Keratinocyte (primary cell): ENCODE measurements around the gene SLC6A9.

Experiments used
- EZH2 ChIP-seq: IDR thresholded peaks from one replicate; pipeline ENCODE4 v1.6.1; 2012; ENCODE audit warnings: inconsistent platforms, mild to moderate bottlenecking, low read length, moderate library complexity
- TF ChIP-seq, protein P1 (sequence below), 3 experiments: IDR thresholded peaks in 1 of 3; conservative IDR thresholded peaks in 1 of 3; optimal IDR thresholded peaks in 1 of 3; 2 replicates in 2 of 3; 3 replicates in 1 of 3; pipeline versions ENCODE3 to v1.5.1; 2011; ENCODE audit warnings: low read length in 3 of 3, mild to moderate bottlenecking in 3 of 3, moderate library complexity in 2 of 3, control low read depth in 1 of 3, inconsistent platforms in 1 of 3; ENCODE audit not compliant: insufficient read depth in 2 of 3; ENCODE audit errors: extremely low read depth in 1 of 3

DNA sequence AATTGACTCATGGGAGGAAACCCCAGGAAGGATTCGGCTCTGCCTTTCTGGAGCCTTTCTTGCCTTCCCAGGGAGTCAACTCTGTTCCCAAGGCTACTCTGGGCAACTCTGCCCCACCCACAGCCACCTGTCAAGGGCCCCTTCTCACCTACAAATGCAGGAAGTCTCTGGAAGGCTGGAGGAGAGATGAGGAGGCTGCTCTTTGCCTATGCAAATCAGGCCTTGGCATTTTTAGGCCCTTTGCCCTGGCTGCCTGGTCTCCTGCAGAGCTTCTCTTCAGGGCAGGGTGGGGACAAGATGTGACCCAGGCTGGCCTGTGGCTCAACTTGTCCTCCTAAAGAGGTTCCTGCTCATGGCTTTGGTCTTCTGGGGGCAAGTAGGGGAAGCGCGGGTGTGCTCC is 5.4 kb downstream of the SLC6A9 start:
- TF ChIP-seq, protein P1, sequence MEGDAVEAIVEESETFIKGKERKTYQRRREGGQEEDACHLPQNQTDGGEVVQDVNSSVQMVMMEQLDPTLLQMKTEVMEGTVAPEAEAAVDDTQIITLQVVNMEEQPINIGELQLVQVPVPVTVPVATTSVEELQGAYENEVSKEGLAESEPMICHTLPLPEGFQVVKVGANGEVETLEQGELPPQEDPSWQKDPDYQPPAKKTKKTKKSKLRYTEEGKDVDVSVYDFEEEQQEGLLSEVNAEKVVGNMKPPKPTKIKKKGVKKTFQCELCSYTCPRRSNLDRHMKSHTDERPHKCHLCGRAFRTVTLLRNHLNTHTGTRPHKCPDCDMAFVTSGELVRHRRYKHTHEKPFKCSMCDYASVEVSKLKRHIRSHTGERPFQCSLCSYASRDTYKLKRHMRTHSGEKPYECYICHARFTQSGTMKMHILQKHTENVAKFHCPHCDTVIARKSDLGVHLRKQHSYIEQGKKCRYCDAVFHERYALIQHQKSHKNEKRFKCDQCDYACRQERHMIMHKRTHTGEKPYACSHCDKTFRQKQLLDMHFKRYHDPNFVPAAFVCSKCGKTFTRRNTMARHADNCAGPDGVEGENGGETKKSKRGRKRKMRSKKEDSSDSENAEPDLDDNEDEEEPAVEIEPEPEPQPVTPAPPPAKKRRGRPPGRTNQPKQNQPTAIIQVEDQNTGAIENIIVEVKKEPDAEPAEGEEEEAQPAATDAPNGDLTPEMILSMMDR (optimal IDR thresholded peaks at IDR 0.05 in 1 of 3, IDR thresholded peaks at IDR 0.05 in 1 of 3, conservative IDR thresholded peaks at IDR 0.05 in 1 of 3; ENCODE audit: extremely low read depth in 1 of 3, insufficient read depth in 2 of 3, low read length in 3 of 3) = no peak
- no peak for TF ChIP-seq EZH2
